GM11168 (cell line): ENCODE measurements around the gene WRAP73.

ENCODE experiments used
- in situ Hi-C: fragments of 300-500 bp; cut with MboI; formaldehyde crosslinking; loops from one replicate; pipeline ENCODE4 v1.12.0; 2022; ENCODE audit warnings: low sequenced_read_pairs; ENCODE audit not compliant: unreplicated experiment

The WRAP73 gene

GRCh38 chr1:3651930-3652547 lies 2.1 kb upstream of the WRAP73 start, which contains the start of gene TP73:
Gene TP73 (plus strand): TSS chr1:3652516. CDS start chr1:3682366, 29,850 bp downstream.
- in situ Hi-C loops, result no loop called here

GRCh38 chr1:3651026-3651929 lies 1.4 kb upstream of the WRAP73 start:
- in situ Hi-C loops, result no loop called here

DNA sequence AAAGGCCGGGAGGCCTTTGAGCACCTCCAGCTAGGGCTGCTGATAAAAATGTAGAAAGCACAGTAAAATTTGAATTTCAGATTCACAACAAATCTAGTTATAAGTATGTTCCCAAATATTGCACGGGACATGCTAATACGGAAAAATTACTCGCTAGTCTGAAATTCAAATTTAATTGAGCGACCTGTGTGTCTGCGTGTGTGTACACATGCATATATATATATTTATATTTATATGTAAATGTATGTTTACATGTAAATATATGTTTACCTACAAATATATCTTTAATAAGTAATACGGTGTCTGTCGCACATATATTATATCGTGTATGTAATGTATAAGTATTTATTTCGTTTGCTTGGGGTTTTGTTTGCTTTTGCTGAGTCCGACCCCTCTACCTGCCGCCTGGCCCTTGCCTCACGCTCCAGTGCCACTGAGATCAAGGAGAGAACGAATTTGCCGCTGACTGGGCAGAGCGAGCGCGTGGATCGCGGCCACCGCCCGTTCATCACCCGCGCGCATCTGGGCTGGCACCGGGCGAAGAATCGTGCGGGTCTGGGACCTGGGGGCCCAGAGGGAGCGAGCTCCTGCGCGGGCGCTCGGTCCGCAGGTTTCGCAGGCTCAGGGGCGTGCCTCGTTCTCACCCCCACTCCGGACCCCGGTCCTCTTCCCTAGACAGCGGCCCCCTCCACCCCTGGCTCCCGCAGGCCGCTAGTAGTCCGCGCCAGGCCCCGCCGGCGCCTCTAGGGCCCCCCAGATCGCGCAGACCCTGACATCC lies 534 bp upstream of the WRAP73 start:
- in situ Hi-C loops, result no loop called here

DNA sequence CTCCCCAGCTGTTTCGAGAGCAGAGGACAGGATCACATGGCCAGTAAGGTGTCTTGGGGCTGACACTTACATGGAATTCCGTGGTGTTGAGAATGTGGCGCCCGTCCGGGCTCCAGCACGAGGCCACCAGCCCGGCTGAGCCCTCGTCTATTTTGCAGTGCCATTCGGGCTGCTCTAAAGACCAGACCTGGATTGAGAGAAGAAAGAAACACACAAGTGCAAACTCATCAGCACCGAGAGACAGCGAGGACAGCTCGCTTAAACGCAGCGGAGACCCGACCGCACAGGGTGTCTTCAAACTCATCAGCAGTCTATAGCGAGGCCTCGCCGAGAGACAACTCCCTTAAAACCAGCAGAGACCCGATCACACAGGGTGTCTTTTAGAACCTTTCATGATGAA lies 3.3 kb downstream of the WRAP73 start:
- in situ Hi-C loops, result no loop called here

DNA sequence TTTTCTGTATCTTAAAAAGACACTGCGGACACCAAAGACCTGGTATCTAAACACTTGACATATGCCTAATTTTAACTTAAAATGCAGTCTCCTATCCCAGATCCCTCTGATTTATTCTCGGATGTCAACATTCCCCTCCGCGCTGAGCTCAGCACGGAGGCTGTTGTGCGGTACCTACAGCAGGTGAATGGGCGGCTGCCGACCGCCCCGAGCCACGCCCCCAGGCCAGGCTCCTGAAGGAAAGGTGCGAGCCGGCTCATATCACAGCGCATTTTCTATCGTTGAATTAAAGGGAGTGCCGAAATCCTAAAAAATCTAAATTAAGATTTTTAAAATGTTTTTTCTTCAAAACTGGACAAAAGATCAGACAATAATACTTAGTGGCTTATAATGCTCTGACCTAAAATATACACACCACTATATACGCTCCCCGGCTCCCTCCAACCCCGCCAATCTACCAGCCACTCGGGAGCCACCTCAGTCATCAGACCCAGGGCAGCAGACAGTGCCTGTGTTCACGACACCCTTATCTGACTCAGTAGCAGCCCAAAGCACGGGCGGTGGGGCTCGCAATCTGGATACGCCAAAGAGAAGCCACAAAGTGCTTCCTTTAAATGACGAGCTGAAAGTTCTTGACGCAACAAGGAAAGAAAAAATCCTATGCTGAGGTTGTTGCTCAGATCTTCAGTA lies 4.1 kb downstream of the WRAP73 start:
- in situ Hi-C loops, result no loop called here

- in situ Hi-C loops, result no loop called here
Observed at GRCh38 chr1:3645247-3645646, 4.7 kb downstream of the WRAP73 start.

GRCh38 chr1:3644273-3644672 lies 5.6 kb downstream of the WRAP73 start:
- in situ Hi-C loops, result no loop called here

GRCh38 chr1:3642919-3643675 lies 6.8 kb downstream of the WRAP73 start:
- in situ Hi-C loops, result no loop called here

- in situ Hi-C loops, result no loop called here
Observed at GRCh38 chr1:3641816-3642215, 8.1 kb downstream of the WRAP73 start.

GRCh38 chr1:3641046-3641760 lies 8.7 kb downstream of the WRAP73 start:
- in situ Hi-C loops, result no loop called here

GRCh38 chr1:3640121-3640837 lies 9.6 kb downstream of the WRAP73 start:
- in situ Hi-C loops, result no loop called here

DNA sequence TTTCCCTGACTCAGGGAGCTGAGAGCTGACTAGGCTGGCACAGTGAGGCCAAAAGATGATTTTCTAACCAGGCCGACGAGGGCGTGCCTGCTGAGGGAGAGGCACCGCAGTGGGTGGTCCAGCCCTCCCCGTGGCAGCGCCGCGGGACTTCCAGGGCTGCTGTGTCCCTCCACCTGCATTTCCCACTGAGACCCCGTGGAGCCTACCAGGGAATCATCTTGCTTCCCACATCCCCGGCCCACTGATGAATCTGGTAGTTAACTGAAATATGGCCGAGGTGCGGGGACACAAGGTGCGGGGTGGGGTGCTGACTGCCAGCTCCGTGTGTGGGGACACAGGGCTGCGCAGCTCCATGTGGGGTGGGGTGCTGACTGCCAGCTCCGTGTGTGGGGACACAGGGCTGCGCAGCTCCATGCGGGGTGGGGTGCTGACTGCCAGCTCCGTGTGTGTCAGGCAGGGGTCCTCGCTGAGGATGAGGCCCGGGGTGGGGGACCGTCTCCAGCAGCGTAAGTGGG lies 10.4 kb downstream of the WRAP73 start:
- in situ Hi-C loops, result no loop called here

DNA sequence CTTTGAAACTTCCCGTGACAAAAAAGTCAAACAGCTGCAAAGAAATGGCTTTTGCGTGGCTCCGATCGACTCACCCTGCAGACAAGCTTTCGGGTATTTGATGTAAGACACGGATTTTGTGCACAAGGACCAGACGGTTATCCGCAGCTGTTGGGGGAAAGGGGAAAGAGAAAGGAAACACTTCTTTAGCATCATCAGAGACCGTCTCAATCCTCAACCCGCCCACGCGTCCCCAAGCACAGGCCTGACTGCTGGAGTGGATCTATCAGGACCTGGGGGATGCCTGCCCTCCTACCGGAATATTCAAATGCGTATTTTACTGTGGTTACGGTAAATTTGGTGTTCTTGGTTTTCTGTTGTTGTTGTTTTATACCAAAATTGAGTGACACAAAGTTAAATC lies 11.2 kb downstream of the WRAP73 start:
- in situ Hi-C loops, result no loop called here

GRCh38 chr1:3638027-3638426 lies 11.9 kb downstream of the WRAP73 start:
- in situ Hi-C loops, result no loop called here

- in situ Hi-C loops, result no loop called here
Observed at GRCh38 chr1:3636531-3636930, 13.4 kb downstream of the WRAP73 start.

DNA sequence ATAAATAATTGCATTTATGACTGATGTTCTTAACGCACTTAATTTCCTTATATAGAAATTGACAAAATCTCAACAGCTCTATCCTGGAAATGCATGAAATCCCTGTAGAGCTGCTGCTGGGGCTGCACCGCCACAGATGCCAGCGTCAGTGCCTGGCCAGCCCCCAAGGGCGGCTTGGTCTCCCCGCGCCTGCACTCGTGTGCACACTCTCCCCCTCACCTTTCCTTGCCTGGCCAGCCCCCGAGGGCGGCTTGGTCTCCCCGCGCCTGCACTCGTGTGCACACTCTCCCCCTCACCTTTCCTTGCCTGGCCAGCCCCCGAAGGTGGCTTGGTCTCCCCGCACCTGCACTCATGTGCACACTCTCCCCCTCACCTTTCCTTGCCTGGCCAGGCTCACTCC lies 13.8 kb downstream of the WRAP73 start:
- in situ Hi-C loops, result no loop called here

DNA sequence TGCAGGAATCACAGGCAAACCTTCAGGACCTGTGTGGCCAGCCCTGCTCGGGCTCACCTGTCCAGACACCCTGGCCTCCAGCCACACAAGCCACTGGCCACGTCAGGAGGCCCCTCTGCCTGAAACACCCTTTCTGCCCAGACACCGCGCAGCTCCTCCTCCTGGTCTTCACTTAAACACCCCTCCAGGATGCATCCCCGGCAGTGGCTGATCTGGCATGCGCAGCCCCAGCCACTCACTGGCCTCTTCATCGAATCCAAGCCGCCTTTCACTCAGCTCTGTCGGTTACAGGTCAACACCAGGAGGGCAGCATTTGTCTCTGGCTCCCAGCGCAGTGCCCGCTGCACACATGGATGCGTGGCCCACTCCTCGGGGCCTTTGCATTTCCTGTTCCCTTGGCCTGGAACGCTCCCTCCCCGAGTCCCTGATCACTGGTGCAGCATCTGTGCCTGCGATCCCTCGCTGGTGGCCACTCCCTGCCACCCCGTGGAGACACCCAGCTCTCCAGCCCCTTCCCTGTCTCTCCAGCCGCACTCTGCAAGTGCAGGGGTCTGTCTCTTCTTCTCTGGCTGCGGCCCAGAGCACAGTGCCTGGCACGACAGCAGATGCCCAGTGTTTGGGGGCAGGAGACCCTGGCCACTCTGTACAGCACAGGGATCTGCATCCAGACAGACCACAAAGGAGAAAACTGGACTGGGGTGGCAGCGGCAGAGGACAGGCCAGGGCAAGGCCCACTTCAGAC lies 15.7 kb downstream of the WRAP73 start:
- in situ Hi-C loops, result no loop called here
